ENCODE results near the gene ABCC1. TPM values are rescaled to one million over a fixed set of nuclear protein-coding genes. Genes with fewer than 3 reads are reported as not detected.

Gene ABCC1
- polyA plus RNA-seq, 1 donor from 2014 or later = 3.0 TPM

GRCh38 chr16:15967655-15968315 is 18.4 kb downstream of the ABCC1 start:
- Histone ChIP-seq H3K4me2 (ENCODE audit: low read length) (no peak overlapping the region), H3K27me3 (ENCODE audit: insufficient read depth, low read depth, low read length) (no peaks in the 10 kb centered on the region), H3K9ac (ENCODE audit: low read length) (no peak overlapping the region), H2AFZ (ENCODE audit: low read depth, low read length) (no peak overlapping the region), H3F3A (ENCODE audit: insufficient read depth, low read length, poor library complexity, severe bottlenecking) (no peaks in the 10 kb centered on the region), H3K9me2 (ENCODE audit: insufficient read depth, low read length) (no peaks in the 10 kb centered on the region), H3K9me3 (ENCODE audit: low read length) (no peaks in the 10 kb centered on the region), H3K27ac (ENCODE audit: low read length) (no peak overlapping the region), H4K20me1 (ENCODE audit: insufficient read depth) (no peaks in the 10 kb centered on the region), H3K4me3 (ENCODE audit: low read length) (no peak overlapping the region), H3K79me2 (replicated peaks; ENCODE audit: insufficient read depth, low read length) (no peaks in the 10 kb centered on the region), H3K36me3 (ENCODE audit: insufficient read depth, low read length) (no peaks in the 10 kb centered on the region)
- TF ChIP-seq MXI1 (conservative IDR thresholded peaks at IDR 0.05; ENCODE audit: poor library complexity, severe bottlenecking) = no peak
- TF ChIP-seq REST (IDR thresholded peaks at IDR 0.05; ENCODE audit: borderline replicate concordance) = no peak
- no peak for TF ChIP-seq POLR2AphosphoS5 (IDR thresholded peaks at IDR 0.05)
- no peak for TF ChIP-seq EP300 (conservative IDR thresholded peaks at IDR 0.05; ENCODE audit: poor library complexity, severe bottlenecking)
- TF ChIP-seq TAF1 (IDR thresholded peaks at IDR 0.05; ENCODE audit: low read depth) = no peak
- TF ChIP-seq, protein P1, sequence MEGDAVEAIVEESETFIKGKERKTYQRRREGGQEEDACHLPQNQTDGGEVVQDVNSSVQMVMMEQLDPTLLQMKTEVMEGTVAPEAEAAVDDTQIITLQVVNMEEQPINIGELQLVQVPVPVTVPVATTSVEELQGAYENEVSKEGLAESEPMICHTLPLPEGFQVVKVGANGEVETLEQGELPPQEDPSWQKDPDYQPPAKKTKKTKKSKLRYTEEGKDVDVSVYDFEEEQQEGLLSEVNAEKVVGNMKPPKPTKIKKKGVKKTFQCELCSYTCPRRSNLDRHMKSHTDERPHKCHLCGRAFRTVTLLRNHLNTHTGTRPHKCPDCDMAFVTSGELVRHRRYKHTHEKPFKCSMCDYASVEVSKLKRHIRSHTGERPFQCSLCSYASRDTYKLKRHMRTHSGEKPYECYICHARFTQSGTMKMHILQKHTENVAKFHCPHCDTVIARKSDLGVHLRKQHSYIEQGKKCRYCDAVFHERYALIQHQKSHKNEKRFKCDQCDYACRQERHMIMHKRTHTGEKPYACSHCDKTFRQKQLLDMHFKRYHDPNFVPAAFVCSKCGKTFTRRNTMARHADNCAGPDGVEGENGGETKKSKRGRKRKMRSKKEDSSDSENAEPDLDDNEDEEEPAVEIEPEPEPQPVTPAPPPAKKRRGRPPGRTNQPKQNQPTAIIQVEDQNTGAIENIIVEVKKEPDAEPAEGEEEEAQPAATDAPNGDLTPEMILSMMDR (IDR thresholded peaks at IDR 0.05; ENCODE audit: poor library complexity, severe bottlenecking) = no peak
- TF ChIP-seq SMC3 (conservative IDR thresholded peaks at IDR 0.05; ENCODE audit: poor library complexity) = no peak
- TF ChIP-seq EZH2 (IDR thresholded peaks at IDR 0.05; ENCODE audit: borderline replicate concordance, insufficient read depth, low read length, poor library complexity, severe bottlenecking) = no peak
- no peak for TF ChIP-seq RAD21 (conservative IDR thresholded peaks at IDR 0.05)

DNA sequence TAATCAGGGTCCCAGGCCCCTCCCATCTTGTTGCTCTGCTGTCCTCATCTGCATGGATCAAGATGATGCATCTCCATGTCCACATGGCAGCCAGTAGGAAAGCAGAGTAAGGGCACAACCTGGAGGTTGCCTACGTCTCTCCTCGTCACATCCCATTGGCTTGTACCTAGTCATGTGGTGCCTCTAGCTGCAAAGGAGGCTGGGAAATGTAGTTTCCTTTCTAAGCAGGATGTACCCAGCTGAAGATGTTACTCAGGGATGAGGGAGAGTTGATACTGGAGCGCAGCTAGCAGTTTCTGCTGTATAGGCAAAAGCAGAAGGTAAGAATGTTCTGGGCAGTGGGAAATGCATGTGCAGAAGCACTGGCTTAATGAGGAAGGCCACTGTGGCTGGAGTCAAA is 20.8 kb downstream of the ABCC1 start:
- Histone ChIP-seq H3K36me3 (ENCODE audit: insufficient read depth, low read length) (no peaks in the 10 kb centered on the region), H3K27me3 (ENCODE audit: insufficient read depth, low read depth, low read length) (no peaks in the 10 kb centered on the region), H3K27ac (ENCODE audit: low read length) (no peak overlapping the region), H3K9me3 (ENCODE audit: low read length) (no peaks in the 10 kb centered on the region), H4K20me1 (ENCODE audit: insufficient read depth) (no peaks in the 10 kb centered on the region), H3K9me2 (ENCODE audit: insufficient read depth, low read length) (no peaks in the 10 kb centered on the region), H3K4me3 (ENCODE audit: low read length) (no peak overlapping the region), H3K9ac (ENCODE audit: low read length) (no peak overlapping the region), H3K4me2 (ENCODE audit: low read length) (no peak overlapping the region), H2AFZ (ENCODE audit: low read depth, low read length) (no peak overlapping the region), H3K79me2 (replicated peaks; ENCODE audit: insufficient read depth, low read length) (no peaks in the 10 kb centered on the region), H3F3A (ENCODE audit: insufficient read depth, low read length, poor library complexity, severe bottlenecking) (no peaks in the 10 kb centered on the region)
- TF ChIP-seq REST (IDR thresholded peaks at IDR 0.05; ENCODE audit: borderline replicate concordance) = no peak
- TF ChIP-seq, protein P1 (IDR thresholded peaks at IDR 0.05; ENCODE audit: poor library complexity, severe bottlenecking) = no peak
- TF ChIP-seq TAF1 (IDR thresholded peaks at IDR 0.05; ENCODE audit: low read depth) = no peak
- no peak for TF ChIP-seq POLR2AphosphoS5 (IDR thresholded peaks at IDR 0.05)
- no peak for TF ChIP-seq SMC3 (conservative IDR thresholded peaks at IDR 0.05; ENCODE audit: poor library complexity)
- no peak for TF ChIP-seq EP300 (conservative IDR thresholded peaks at IDR 0.05; ENCODE audit: poor library complexity, severe bottlenecking)
- no peak for TF ChIP-seq EZH2 (IDR thresholded peaks at IDR 0.05; ENCODE audit: borderline replicate concordance, insufficient read depth, low read length, poor library complexity, severe bottlenecking)
- no peak for TF ChIP-seq MXI1 (conservative IDR thresholded peaks at IDR 0.05; ENCODE audit: poor library complexity, severe bottlenecking)
- no peak for TF ChIP-seq RAD21 (conservative IDR thresholded peaks at IDR 0.05)
